Measurements from ENCODE around the gene ATP8B4.

GRCh38 chr15:49979705-49980382 lies 139.2 kb downstream of the ATP8B4 start:
- TF ChIP-seq CTCF (IDR thresholded peaks at IDR 0.05 in 8 of 11, conservative IDR thresholded peaks at IDR 0.05 in 3 of 11) (no peak), POLR2A (IDR thresholded peaks at IDR 0.05) (no peak)

Data from spleen (tissue), 7 donors.